MM.1S (cell line): Measurements from ENCODE around the gene ETV6.

ENCODE experiments used
- EZH2 ChIP-seq: fragments of 300-600 bp; sonication (generic); optimal IDR thresholded peaks from 2 replicates; pipeline ENCODE3; 2017; ENCODE audit warnings: low read depth, mild to moderate bottlenecking, antibody characterized with exemption, low read length, mixed read lengths
- EZH2phosphoT487 ChIP-seq: fragments of 300-600 bp; sonication (generic); IDR thresholded peaks from 2 replicates; pipeline ENCODE4 v1.6.1; 2018; ENCODE audit warnings: antibody characterized with exemption, low read length
- TF ChIP-seq, protein P1 (sequence below): fragments of 300-600 bp; sonication (generic); IDR thresholded peaks from 2 replicates; pipeline ENCODE4 v1.5.1; 2016; ENCODE audit warnings: antibody characterized with exemption, low read length, mixed read lengths

DNA sequence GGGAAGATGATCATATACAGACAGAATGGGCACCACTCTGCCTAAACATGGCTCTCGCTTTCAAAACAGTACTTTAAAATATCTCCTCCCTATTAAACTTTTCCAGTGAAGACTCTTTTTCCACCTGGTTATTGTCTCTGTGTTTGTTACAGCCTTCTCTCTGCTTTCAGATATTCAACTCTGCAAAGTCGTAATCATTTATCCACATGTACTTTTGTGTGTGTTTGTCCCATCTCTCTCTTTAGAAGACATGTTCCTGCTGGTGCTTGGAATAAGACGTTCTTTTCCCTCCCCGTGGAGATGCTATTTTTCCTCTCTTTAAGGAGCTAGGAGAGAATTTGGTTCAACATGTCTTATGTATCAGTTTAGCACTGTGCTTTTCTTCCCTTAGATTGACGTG is 45.1 kb downstream of the ETV6 start:
- TF ChIP-seq, protein P1, sequence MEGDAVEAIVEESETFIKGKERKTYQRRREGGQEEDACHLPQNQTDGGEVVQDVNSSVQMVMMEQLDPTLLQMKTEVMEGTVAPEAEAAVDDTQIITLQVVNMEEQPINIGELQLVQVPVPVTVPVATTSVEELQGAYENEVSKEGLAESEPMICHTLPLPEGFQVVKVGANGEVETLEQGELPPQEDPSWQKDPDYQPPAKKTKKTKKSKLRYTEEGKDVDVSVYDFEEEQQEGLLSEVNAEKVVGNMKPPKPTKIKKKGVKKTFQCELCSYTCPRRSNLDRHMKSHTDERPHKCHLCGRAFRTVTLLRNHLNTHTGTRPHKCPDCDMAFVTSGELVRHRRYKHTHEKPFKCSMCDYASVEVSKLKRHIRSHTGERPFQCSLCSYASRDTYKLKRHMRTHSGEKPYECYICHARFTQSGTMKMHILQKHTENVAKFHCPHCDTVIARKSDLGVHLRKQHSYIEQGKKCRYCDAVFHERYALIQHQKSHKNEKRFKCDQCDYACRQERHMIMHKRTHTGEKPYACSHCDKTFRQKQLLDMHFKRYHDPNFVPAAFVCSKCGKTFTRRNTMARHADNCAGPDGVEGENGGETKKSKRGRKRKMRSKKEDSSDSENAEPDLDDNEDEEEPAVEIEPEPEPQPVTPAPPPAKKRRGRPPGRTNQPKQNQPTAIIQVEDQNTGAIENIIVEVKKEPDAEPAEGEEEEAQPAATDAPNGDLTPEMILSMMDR: no peak
- TF ChIP-seq EZH2: no peak
- TF ChIP-seq EZH2phosphoT487: no peak
